GM03348 (cell line): ENCODE data around the gene PLA2G6.

Experiments
- DNase-seq: peaks from one replicate; pipeline ENCODE4 v3.0.0; 2012; ENCODE audit warnings: low spot score

The PLA2G6 gene

GRCh38 chr22:38110863-38111852 is 70.5 kb downstream of the PLA2G6 start:
- DNase-seq, result peak; percentile 70

GRCh38 chr22:38110008-38110862 is 71.4 kb downstream of the PLA2G6 start, which contains the start of gene BAIAP2L2:
TSS of gene BAIAP2L2 (minus strand) at chr22:38110684. CDS start at chr22:38110525, 159 bp downstream.
- no peak for DNase-seq

DNA sequence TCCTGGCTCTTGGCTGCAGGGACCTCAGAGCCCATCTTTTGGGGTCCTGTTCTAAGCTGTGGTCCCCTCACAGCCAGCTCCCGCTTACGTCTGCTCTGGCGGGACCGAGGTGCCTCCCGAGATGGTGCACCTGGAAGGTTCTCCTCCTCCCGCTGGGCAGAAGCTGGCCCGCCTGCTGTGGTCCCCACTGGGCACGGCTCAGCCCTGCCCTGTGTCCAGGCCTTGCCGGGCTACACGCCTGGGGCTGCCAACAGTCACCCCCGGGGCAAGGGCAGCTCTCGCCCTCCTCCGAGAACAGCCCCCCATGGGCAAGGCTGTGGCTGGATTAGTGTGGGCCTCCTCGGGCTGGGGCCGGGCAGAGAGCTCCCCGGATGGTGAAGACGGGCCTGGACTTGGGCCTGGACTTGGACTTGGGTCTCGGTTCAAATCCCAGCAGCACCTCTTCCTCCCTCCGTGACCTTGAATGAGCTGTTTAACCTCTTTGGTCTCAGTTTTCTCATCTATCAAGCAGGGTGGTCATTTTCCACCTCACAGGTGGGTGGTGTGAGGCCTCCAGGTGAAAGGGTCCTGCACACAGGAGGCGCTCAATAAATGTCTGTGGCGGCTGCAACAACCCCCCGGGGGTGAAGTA is 72.1 kb downstream of the PLA2G6 start:
- DNase-seq, result no peak

DNA sequence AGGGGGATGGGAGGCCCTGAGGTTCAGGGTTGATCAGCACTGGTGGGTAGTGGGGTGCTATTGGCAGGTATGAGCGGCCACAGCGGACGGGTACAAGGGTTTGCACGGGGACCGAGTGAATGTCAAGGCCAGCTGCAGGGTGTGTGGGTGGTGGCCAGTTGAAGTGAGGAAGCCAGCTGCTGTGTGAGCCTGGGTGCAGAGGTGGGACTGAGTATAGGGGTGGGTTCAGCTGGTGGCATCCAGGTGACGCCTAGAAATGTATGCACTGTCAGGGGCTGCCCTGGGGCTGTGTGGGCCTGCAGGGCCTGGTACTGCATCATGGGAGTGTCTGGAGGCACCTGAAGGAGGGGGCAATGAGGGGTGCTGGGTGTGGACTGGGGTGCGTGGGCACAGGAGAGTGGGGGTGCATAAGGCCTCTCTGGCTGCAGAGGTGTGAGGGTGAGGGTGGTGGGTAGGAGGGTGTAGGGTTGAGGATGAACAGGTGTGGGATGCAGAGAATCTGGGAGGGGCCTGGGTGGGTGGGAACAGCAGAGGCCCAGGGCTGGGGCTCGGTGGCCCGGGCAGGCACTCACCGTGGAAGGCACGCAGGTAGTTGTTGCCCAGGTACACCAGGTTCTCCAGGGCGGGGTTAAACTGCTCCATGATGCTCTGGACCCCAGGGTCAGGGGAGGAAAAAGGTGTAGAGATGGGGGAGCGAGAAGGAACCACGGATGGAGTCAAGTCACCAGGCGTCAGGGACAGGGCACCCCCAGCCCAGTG is 72.9 kb downstream of the PLA2G6 start:
- DNase-seq, result no peak

GRCh38 chr22:38107692-38108515 is 73.7 kb downstream of the PLA2G6 start:
- peak; percentile 45 for DNase-seq

DNA sequence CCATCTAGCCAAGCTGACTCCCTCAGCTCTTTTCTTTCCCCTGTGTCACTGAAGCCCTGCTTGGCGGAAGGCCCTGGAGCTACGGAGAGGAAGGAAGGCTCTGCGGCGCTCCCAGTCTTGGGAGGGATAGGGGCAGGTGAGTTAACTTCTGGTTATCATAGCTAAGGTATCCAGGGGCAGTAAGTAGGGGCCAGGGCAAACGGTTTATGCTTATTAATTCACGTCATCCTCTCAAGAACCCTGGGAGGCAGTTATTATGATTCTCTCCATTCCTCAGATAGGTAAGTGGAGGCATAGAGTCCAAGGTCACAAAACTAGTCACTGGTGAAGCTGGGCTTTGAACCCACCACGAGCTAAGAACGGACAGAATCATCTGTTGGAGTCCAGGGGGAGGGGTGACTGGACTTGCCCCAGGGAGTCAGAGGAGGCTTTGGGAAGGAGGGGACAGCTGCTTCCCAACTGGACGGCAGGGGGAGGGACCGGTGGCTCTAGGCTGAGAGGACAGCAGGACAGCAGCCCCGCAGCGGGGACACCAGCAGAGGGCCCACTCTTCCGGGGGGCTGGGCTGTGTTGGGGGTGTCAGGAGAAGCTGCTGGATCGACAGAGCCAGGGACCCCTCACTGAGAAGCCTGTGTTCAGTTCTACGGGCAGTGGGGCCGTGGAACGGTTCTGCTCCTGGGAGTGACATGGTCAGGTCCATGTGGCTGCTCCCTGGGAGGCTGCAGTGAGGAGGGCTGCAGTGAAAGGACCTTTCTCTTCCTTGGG is 74.6 kb downstream of the PLA2G6 start:
- no peak for DNase-seq

- DNase-seq, result peak; percentile 52
These were observed 77.5 kb downstream of the PLA2G6 start for GRCh38 chr22:38104084-38104483.

- no peak for DNase-seq
These were observed 78.0 kb downstream of the PLA2G6 start for GRCh38 chr22:38103641-38104040.

GRCh38 chr22:38098410-38099249 is 83.0 kb downstream of the PLA2G6 start:
- peak; percentile 80 for DNase-seq

DNA sequence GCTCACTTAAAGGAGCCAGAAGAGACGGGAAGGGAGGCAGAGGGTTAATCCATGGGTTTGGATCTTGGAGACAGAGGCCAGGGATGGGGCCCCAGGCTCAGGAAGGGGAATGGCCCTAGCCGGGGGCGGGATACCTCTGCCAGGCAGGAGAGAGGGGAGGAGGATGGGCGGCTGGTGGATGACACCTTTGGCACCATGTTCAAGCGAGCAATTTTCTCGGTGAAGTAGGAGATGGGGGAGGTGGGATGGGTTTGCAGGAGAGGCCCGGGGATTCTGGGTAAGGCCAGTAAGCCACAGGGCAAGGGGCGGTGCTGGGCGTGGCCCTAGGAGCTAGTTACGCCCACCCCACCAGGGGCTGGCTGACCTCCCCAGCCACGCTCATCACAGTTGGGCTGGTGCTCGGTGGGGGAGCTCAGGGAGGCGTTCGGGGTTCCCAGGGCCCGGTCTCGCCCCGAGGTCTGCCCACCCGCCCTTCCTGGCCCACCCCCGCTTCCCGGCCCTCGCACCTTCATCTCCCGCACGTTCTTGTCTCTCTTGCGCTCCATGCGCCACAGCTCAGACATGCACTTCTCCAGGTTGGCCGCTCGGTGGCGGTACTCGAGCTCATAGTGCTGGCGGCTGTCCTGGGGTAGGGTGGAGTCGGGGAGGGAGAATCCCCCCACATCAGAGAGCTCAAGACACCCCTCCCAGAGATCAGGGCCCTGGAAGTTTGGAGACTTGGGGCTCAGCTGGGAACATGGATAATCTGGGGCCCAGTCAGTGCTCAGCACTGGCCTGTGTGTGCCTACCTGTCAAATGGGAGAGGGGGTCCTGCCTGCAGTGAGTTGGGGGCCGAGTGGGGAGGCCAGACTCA is 83.8 kb downstream of the PLA2G6 start:
- DNase-seq, result no peak

GRCh38 chr22:38097058-38097457 is 84.6 kb downstream of the PLA2G6 start:
- no peak for DNase-seq

DNA sequence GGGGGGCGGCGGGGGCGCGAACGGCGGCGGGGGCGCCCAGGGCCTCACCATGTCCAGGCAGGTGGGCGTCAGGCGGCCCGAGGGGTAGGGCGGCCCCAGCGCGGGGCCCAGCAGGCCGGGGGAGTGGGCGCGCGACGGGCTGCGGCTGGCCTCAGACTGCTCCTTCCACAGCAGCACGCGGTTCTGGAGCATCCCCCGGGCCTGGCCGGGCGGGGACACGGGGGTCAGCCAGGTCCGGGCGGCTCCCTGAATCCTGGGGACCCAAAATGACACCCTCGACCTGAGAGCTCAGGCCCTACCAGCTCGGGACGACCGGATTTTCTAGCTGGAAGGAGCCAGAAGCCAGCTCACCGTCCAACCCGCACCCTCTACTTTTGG is 92.2 kb downstream of the PLA2G6 start:
- no peak for DNase-seq

DNA sequence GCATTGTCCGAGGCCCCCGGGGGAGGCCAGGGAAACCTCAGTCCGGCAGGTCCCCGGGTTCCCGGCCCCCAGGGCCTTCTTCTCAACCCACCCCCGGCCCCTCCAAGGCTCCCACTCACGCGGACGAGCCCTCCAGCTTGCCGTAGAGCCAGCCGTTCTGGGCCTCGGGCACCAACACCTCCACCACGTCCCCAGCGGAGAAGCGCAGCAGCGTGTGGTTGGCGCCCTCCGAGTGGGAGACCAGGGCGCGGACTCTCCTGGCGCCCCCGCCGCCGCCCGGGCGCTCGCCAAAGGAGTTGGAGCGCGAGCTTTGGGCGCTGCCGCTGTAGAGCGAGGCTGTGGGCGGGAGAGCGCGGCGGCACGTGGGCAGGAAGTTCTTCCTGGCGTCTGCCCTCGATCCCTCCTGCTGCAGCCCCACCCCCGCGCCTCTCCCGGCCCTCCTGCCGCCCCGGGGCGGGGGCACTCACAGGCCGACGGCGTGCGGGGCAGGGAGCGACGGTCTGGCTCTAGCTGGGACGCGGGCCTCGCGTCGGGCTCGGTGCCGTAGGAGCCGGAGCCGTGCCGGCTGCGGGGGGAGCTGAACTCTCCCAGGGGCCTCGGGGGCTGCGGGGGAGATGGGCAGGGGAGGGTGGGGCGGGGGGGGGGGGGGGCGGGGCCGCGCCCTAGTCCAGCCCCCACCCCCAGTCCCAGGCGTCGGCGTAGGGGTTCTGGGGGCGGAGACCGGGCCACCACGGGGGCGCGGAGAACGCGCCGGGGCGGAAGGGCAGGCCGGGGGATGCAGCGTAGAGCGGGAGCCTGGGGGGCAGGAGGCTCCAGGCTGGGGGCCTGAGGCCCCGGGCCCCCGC is 92.8 kb downstream of the PLA2G6 start:
- peak; percentile 88 for DNase-seq

GRCh38 chr22:38087855-38088254 is 93.8 kb downstream of the PLA2G6 start:
- no peak for DNase-seq

DNA sequence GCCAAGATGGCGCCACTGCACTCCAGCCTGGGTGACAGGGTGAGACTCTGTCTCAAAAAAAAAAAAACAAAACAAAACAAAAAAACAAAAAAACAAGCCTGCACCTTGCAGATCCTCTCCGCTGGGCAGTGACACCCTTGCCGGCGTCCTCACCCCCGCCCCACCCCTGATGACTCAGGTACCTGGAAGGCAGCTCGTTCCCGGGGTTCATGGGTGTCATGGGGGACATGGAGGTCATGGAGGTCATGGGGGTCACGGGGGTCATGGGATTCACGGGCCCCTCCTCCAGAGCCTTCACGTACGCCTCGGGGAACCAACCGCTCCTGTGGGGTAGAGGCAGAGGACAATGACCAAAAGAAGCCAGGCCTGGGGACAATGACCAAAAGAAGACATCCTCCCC is 94.7 kb downstream of the PLA2G6 start:
- no peak for DNase-seq

GRCh38 chr22:38086001-38086845 is 95.4 kb downstream of the PLA2G6 start:
- no peak for DNase-seq
